Neuronal stem cell (in vitro differentiated cells): ENCODE results near the gene ELMOD3.

Experiments used
- DNase-seq: peaks from one replicate; pipeline ENCODE4 v3.0.0-alpha.2; 2013; ENCODE audit warnings: low spot score
- H2AFZ ChIP-seq: one replicate; pipeline ENCODE4 v1.6.1; 2013; ENCODE audit warnings: mild to moderate bottlenecking, low read length, inconsistent platforms
- H2AK5ac ChIP-seq: 2 replicates; pipeline ENCODE4 v1.6.1; 2013; ENCODE audit warnings: low read depth, mild to moderate bottlenecking, inconsistent platforms, low read length, moderate library complexity, mixed read lengths
- H2BK120ac ChIP-seq: 2 replicates; pipeline ENCODE4 v1.6.1; 2013; ENCODE audit warnings: low read depth, mild to moderate bottlenecking, inconsistent platforms, low read length, moderate library complexity, mixed read lengths
- H2BK12ac ChIP-seq: one replicate; pipeline ENCODE4 v1.6.1; 2013; ENCODE audit warnings: low read length, inconsistent platforms
- H2BK15ac ChIP-seq: 2 replicates; pipeline ENCODE4 v1.6.1; 2013; ENCODE audit warnings: mild to moderate bottlenecking, low read length, inconsistent platforms, mixed read lengths
- H2BK5ac ChIP-seq: one replicate; pipeline ENCODE4 v1.6.1; 2013; ENCODE audit warnings: inconsistent platforms, mild to moderate bottlenecking, low read length, moderate library complexity
- H3K14ac ChIP-seq: one replicate; pipeline ENCODE4 v1.6.1; 2013; ENCODE audit warnings: low read length, inconsistent platforms
- H3K18ac ChIP-seq: 2 replicates; pipeline ENCODE4 v1.6.1; 2013; ENCODE audit warnings: low read length, inconsistent platforms
- H3K23ac ChIP-seq: 2 replicates; pipeline ENCODE4 v1.6.1; 2013; ENCODE audit warnings: low read depth, mild to moderate bottlenecking, mixed read lengths, low read length, inconsistent platforms; ENCODE audit not compliant: poor library complexity
- H3K27ac ChIP-seq: replicated peaks from 3 replicates; pipeline ENCODE4 v1.5.1; 2013; ENCODE audit warnings: low read length, inconsistent platforms
- H3K27me3 ChIP-seq, 3 experiments: 2 replicates each; pipeline ENCODE4 v1.6.1; 2013; ENCODE audit warnings: low read length in 3 of 3, mild to moderate bottlenecking in 2 of 3, inconsistent platforms in 1 of 3, low read depth in 1 of 3, mixed read lengths in 1 of 3, moderate library complexity in 1 of 3; ENCODE audit not compliant: control insufficient read depth in 3 of 3, insufficient read depth in 3 of 3
- H3K36me3 ChIP-seq, 2 donors: replicated peaks in 1 of 2; 2 replicates each; pipeline ENCODE4 v1.6.1; 2013; ENCODE audit warnings: low read length in 2 of 2; ENCODE audit not compliant: control insufficient read depth in 2 of 2, insufficient read depth in 2 of 2
- H3K4ac ChIP-seq: 2 replicates; pipeline ENCODE4 v1.6.1; 2013; ENCODE audit warnings: inconsistent platforms, mild to moderate bottlenecking, low read length, moderate library complexity
- H3K4me1 ChIP-seq, 2 donors: 1 replicate in 1 of 2; 2 replicates in 1 of 2; pipeline ENCODE4 v1.6.1; 2013; ENCODE audit warnings: low read length in 2 of 2, low read depth in 1 of 2; ENCODE audit not compliant: control insufficient read depth in 2 of 2, insufficient read depth in 1 of 2
- H3K4me2 ChIP-seq: one replicate; pipeline ENCODE4 v1.6.1; 2013; ENCODE audit warnings: mild to moderate bottlenecking, low read length, inconsistent platforms; ENCODE audit not compliant: insufficient read depth, poor library complexity, severe bottlenecking
- H3K4me3 ChIP-seq, 2 donors: 2 replicates each; pipeline ENCODE4 v1.5.1; 2013; ENCODE audit warnings: low read length in 2 of 2, mild to moderate bottlenecking in 2 of 2, inconsistent platforms in 1 of 2, moderate library complexity in 1 of 2
- H3K79me1 ChIP-seq: one replicate; pipeline ENCODE4 v1.6.1; 2013; ENCODE audit warnings: low read depth, mild to moderate bottlenecking, inconsistent platforms, low read length, moderate library complexity
- H3K9ac ChIP-seq: one replicate; pipeline ENCODE4 v1.6.1; 2013; ENCODE audit warnings: mild to moderate bottlenecking, low read depth, low read length, inconsistent platforms; ENCODE audit not compliant: poor library complexity
- H3K9me3 ChIP-seq, 2 donors: replicated peaks in 1 of 2; 2 replicates each; pipeline versions ENCODE3 to v1.6.1; 2013; ENCODE audit warnings: low read length in 2 of 2, mild to moderate bottlenecking in 2 of 2, inconsistent platforms in 1 of 2, low read depth in 1 of 2, mixed read lengths in 1 of 2, moderate library complexity in 1 of 2; ENCODE audit not compliant: control insufficient read depth in 2 of 2, insufficient read depth in 1 of 2
- H4K8ac ChIP-seq: one replicate; pipeline ENCODE4 v1.6.1; 2013; ENCODE audit warnings: low read depth, mild to moderate bottlenecking, inconsistent platforms, low read length, moderate library complexity
- H4K91ac ChIP-seq: one replicate; pipeline ENCODE4 v1.6.1; 2013; ENCODE audit warnings: low read length, low read depth, mild to moderate bottlenecking, inconsistent platforms; ENCODE audit not compliant: poor library complexity
- WGBS, 2 donors: extraction: QIAGEN DNeasy Blood & Tissue Kit; methylation state at CpG; one replicate each; pipeline ENCODE4 v1.1.7; 2013; ENCODE audit warnings: missing lambda C conversion rate in 2 of 2, mixed read lengths in 1 of 2; ENCODE audit not compliant: insufficient read length in 2 of 2, insufficient replicate concordance in 1 of 2; ENCODE audit errors: extremely low coverage in 2 of 2; 5-methylcytosine and 5-hydroxymethylcytosine counted together

The ELMOD3 gene

GRCh38 chr2:85434696-85435095 is 80.1 kb downstream of the ELMOD3 start:
- no peaks in the 10 kb centered on the region for H3K36me3 ChIP-seq
- H3K9me3 ChIP-seq = no peaks in the 10 kb centered on the region
- no peak overlapping the region for H3K18ac ChIP-seq
- no peak overlapping the region for H3K14ac ChIP-seq
- H2AFZ ChIP-seq = no peak overlapping the region
- DNase-seq = no peak
- no peak overlapping the region for H3K9ac ChIP-seq
- H3K27me3 ChIP-seq = peaks cover 0 to 10% (median 0%) of the 10 kb centered on the region in 3 experiments
- no peak overlapping the region for H2BK15ac ChIP-seq
- no peak overlapping the region for H4K91ac ChIP-seq
- H3K79me1 ChIP-seq = no peaks in the 10 kb centered on the region
- no peak overlapping the region for H3K23ac ChIP-seq
- H4K8ac ChIP-seq = no peak overlapping the region
- H3K27ac ChIP-seq = no peak overlapping the region
- no peak overlapping the region for H3K4me2 ChIP-seq
- H3K4me1 ChIP-seq = peaks cover 30 to 33% of the 10 kb centered on the region in 2 donors
- H2BK120ac ChIP-seq = no peak overlapping the region
- no peak overlapping the region for H2BK12ac ChIP-seq
- no CpG with 5 or more reads among the region's 8 CpGs for WGBS, 2 donors
- H2AK5ac ChIP-seq = peak overlapping the region; percentile 5
- H3K4me3 ChIP-seq = no peak overlapping the region
- no peak overlapping the region for H3K4ac ChIP-seq
- H2BK5ac ChIP-seq = no peak overlapping the region

DNA sequence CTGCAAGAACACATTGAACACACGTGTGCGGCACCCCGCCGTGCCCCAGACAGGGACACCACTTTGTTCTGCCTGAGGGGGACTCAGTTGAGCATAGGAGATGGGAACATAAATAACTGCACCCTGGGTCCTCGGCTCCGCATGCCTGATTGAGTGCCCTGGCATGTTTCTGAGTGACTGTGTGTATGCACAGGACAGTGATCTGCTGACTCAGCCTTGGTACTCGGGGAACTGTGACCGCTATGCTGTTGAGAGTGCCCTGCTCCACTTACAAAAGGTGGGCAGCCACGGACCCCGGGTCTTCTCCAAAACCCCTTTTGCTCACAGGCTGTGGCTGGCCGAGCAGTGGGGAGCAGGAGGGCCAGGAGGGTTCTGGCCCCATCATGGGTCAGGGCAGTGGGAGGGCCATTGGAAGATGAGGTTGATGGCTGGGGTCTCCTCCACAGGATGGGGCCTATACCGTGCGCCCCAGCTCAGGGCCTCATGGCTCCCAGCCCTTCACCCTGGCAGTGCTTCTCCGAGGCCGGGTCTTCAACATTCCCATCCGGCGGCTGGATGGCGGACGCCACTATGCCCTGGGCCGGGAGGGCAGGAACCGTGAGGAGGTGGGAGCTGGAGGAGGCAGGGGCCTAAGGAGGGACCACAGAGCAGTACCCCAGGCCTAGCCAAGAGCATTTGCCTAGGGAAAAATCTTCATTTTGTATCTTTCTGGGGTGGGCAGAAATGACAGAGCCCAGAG is 80.8 kb downstream of the ELMOD3 start:
- H3K4ac ChIP-seq = no peak overlapping the region
- no peak overlapping the region for H2AFZ ChIP-seq
- peak overlapping the region; percentile 4 for H3K14ac ChIP-seq
- H3K9ac ChIP-seq = no peak overlapping the region
- H3K4me3 ChIP-seq = no peak overlapping the region
- no peaks in the 10 kb centered on the region for H3K36me3 ChIP-seq
- H3K27me3 ChIP-seq = peaks cover 0 to 10% (median 0%) of the 10 kb centered on the region in 3 experiments
- H4K8ac ChIP-seq = peak overlapping the region; percentile 70
- H3K4me2 ChIP-seq = no peak overlapping the region
- no peaks in the 10 kb centered on the region for H3K79me1 ChIP-seq
- peak overlapping the region; percentile 43 for H2BK5ac ChIP-seq
- no peak overlapping the region for H2BK120ac ChIP-seq
- H2AK5ac ChIP-seq = peak overlapping the region; percentile 58
- no peaks in the 10 kb centered on the region for H3K9me3 ChIP-seq
- no peak overlapping the region for H3K27ac ChIP-seq
- peak overlapping the region; percentile 35 for H2BK12ac ChIP-seq
- peak overlapping the region; percentile 74 for H2BK15ac ChIP-seq
- no peak overlapping the region for H4K91ac ChIP-seq
- WGBS, 2 donors = no CpG with 5 or more reads among the region's 21 CpGs
- no peak for DNase-seq
- H3K4me1 ChIP-seq = peaks cover 23 to 27% of the 10 kb centered on the region in 2 donors
- no peak overlapping the region for H3K23ac ChIP-seq
- peak overlapping the region; percentile 52 for H3K18ac ChIP-seq

DNA sequence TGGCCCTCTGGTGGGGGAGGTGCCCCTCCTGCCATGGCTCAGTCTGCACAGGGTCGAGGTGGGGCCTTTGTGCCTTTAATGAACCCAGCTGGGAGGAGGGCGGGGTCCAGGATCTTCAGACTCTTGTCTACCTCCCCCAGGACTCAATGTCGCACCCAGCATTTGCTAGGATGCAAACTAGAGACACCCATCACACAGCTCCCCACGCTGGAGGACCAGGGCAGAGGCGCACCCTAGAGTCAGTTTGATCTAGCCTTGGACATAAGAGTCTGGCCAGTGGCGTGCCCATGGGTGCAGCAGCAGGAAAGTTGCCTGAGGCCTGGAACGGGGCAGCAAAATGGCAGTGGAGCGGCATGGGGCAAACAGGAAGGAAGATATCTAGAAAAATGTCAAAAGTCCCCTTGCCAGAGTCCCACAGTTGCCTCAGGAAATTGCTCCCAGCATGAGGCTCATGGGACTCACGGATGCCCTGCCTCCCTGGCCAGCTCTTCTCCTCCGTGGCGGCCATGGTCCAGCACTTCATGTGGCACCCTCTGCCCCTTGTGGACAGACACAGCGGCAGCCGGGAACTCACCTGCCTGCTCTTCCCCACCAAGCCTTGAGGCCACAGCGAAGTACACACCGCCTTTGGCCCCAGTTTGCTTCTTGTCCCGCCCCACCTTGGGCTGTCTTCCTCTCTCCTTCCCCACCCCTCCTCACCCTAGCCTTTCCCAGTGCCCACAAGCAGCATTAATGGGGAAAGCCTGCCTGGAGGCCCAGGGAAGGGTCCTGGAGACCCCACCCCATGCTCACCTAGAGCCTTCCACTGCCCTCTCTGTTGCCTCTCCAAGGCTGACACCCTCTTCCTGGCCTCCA is 81.6 kb downstream of the ELMOD3 start:
- Histone ChIP-seq H3K27ac (no peak overlapping the region), H3K4me3 (no peak overlapping the region), H3K23ac (peak overlapping the region; percentile 32), H2BK15ac (peak overlapping the region; percentile 74), H3K4ac (no peak overlapping the region), H3K36me3 (no peaks in the 10 kb centered on the region), H3K4me2 (no peak overlapping the region), H3K27me3 (peaks cover 0 to 10% (median 0%) of the 10 kb centered on the region in 3 experiments), H2AFZ (peak overlapping the region; percentile 68), H3K4me1 (peaks cover 21 to 25% of the 10 kb centered on the region in 2 donors), H4K8ac (no peak overlapping the region), H3K9ac (no peak overlapping the region), H3K14ac (no peak overlapping the region), H4K91ac (no peak overlapping the region), H3K18ac (peak overlapping the region; percentile 23), H2BK5ac (peak overlapping the region; percentile 43), H2AK5ac (peak overlapping the region; percentile 58), H2BK120ac (no peak overlapping the region), H2BK12ac (peak overlapping the region; percentile 75), H3K9me3 (no peaks in the 10 kb centered on the region), H3K79me1 (no peaks in the 10 kb centered on the region)
- no peak for DNase-seq
- WGBS, 2 donors = no CpG with 5 or more reads among the region's 16 CpGs
